ENCODE measurements around the gene SLAIN1.

The SLAIN1 gene

GRCh38 chr13:77800219-77800618 lies 102.7 kb downstream of the SLAIN1 start:
- intact Hi-C loops (cut with DNase I): no loop called here
- DNase-seq: no peak

DNA sequence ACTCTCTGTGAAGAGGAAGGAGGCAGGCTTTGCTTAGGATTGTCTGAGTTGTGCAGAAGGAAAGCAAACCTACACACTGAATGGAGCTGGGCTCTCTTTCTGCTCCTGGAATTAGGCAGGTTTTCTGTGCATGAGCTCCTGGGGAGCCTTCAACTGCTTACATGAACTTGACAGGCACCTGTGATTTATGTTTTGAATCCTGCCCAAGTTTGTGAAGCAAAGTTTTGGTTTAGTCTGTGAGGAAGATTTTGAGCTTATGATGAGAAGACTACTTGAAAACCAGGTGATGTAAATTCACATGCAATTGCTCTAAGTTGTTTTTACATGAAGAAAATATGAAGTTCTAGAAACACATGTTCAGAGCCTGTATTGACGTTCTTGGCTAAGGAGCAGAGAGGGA lies 109.0 kb downstream of the SLAIN1 start:
- intact Hi-C loops (cut with DNase I): no loop called here
- DNase-seq: no peak

- intact Hi-C loops (cut with DNase I): no loop called here
- DNase-seq: no peak
These were observed 110.1 kb downstream of the SLAIN1 start for GRCh38 chr13:77807431-77808135.

- no peak for DNase-seq
- intact Hi-C loops (cut with DNase I): no loop called here
These were observed 112.9 kb downstream of the SLAIN1 start for GRCh38 chr13:77810430-77810829.

GRCh38 chr13:77810878-77811277 lies 113.4 kb downstream of the SLAIN1 start:
- intact Hi-C loops (cut with DNase I): no loop called here
- no peak for DNase-seq

- DNase-seq: no peak
- intact Hi-C loops (cut with DNase I): no loop called here
These were observed 113.9 kb downstream of the SLAIN1 start for GRCh38 chr13:77811381-77811780.

DNA sequence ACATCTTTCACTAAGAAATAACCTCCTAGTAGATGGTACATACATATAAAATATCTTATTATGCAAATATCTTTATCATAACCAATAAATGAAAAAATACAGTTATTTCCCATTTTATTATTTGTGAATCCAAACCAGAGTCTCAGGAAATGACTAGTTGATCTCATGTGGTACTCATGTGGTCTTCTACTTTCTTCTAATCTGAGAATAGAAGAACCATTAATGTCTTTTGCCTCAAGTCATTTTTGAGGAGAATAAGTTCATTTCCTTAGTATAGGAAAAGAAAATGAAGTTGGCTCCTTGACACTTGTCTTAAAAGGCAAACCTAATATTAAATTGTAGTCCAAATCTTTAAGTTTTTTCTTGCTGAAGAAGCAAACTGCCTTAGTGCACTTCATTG lies 114.5 kb downstream of the SLAIN1 start:
- intact Hi-C loops (cut with DNase I): no loop called here
- no peak for DNase-seq

Data from head of caudate nucleus (tissue), 42 donors.